Left ventricle myocardium inferior (tissue), 1 donor: ENCODE results near the gene CMIP. TPM values are rescaled to one million over a fixed set of nuclear protein-coding genes. Genes with fewer than 3 reads are reported as not detected.

ENCODE experiments used
- DNase-seq: peaks from one replicate; pipeline ENCODE4 v3.0.0-alpha.2; 2020
- H3K27ac ChIP-seq: fragments of 200-600 bp; replicated peaks from 2 replicates; pipeline ENCODE4 v1.8.0; 2021
- H3K27me3 ChIP-seq: fragments of 200-600 bp; 2 replicates; pipeline ENCODE4 v1.8.0; 2021; ENCODE audit warnings: low read depth
- H3K36me3 ChIP-seq: fragments of 200-600 bp; 2 replicates; pipeline ENCODE4 v1.8.0; 2021
- H3K4me1 ChIP-seq: fragments of 200-600 bp; 2 replicates; pipeline ENCODE4 v1.8.0; 2021
- H3K4me3 ChIP-seq: fragments of 200-600 bp; 2 replicates; pipeline ENCODE4 v1.8.0; 2021; ENCODE audit warnings: mild to moderate bottlenecking, moderate library complexity
- H3K9me3 ChIP-seq: fragments of 200-600 bp; replicated peaks from 2 replicates; pipeline ENCODE4 v1.8.0; 2021
- CTCF ChIP-seq: fragments of 200-600 bp; IDR thresholded peaks from 2 replicates; pipeline ENCODE4 v1.8.0; 2021; ENCODE audit warnings: antibody characterized with exemption, mild to moderate bottlenecking, borderline replicate concordance
- intact Hi-C: fragments of 100-400 bp; cut with micrococcal nuclease; formaldehyde crosslinking; loops from one replicate; pipeline ENCODE4 v1.11.0; 2022
- total RNA-seq: library from RNA; stranded (reverse); fragmentation: NEBNext Ultra II Directional; extraction: Animal tissue kit (Norgen Biotek cat#: 25700); gene quantifications from one replicate; pipeline ENCODE4 v1.2.1, GENCODE V29; 2021
- donor health status: DM: no; HTN: yes; CAD: no; lungs with severe emphysema.

CMIP gene
- total RNA-seq, 1 donor from 2014 or later = 11.2 TPM

- no peak for DNase-seq
- no peaks in the 10 kb centered on the region for H3K36me3 ChIP-seq
- H3K27ac ChIP-seq = no peak overlapping the region
- no peaks in the 10 kb centered on the region for H3K9me3 ChIP-seq
- H3K4me1 ChIP-seq = peaks cover 25% of the 10 kb centered on the region
- H3K4me3 ChIP-seq = no peak overlapping the region
- no peak for TF ChIP-seq CTCF
- no peaks in the 10 kb centered on the region for H3K27me3 ChIP-seq
- intact Hi-C loops = no loop called here
These were observed 95.3 kb downstream of the CMIP start for GRCh38 chr16:81539759-81540472.

- Histone ChIP-seq H3K27me3 (no peaks in the 10 kb centered on the region), H3K9me3 (no peaks in the 10 kb centered on the region), H3K27ac (no peak overlapping the region), H3K4me3 (no peak overlapping the region), H3K36me3 (no peaks in the 10 kb centered on the region), H3K4me1 (peaks cover 25% of the 10 kb centered on the region)
- TF ChIP-seq CTCF = no peak
- no peak for DNase-seq
- intact Hi-C loops = no loop called here
These were observed 96.7 kb downstream of the CMIP start for GRCh38 chr16:81541314-81541713.

- H3K4me3 ChIP-seq = no peak overlapping the region
- H3K4me1 ChIP-seq = peaks cover 28% of the 10 kb centered on the region
- TF ChIP-seq CTCF = no peak
- no peak for DNase-seq
- no peaks in the 10 kb centered on the region for H3K36me3 ChIP-seq
- intact Hi-C loops = no loop called here
- H3K9me3 ChIP-seq = no peaks in the 10 kb centered on the region
- H3K27me3 ChIP-seq = no peaks in the 10 kb centered on the region
- H3K27ac ChIP-seq = no peak overlapping the region
These were observed 98.3 kb downstream of the CMIP start for GRCh38 chr16:81542609-81543570.

- Histone ChIP-seq H3K4me3 (no peak overlapping the region), H3K36me3 (no peaks in the 10 kb centered on the region), H3K27ac (no peak overlapping the region), H3K4me1 (peaks cover 32% of the 10 kb centered on the region), H3K27me3 (no peaks in the 10 kb centered on the region), H3K9me3 (no peaks in the 10 kb centered on the region)
- intact Hi-C loops = no loop called here
- no peak for DNase-seq
- no peak for TF ChIP-seq CTCF
These were observed 99.0 kb downstream of the CMIP start for GRCh38 chr16:81543571-81543970.

GRCh38 chr16:81544261-81544660 lies 99.7 kb downstream of the CMIP start:
- TF ChIP-seq CTCF = no peak
- peaks cover 38% of the 10 kb centered on the region for H3K4me1 ChIP-seq

More at GRCh38 chr16:81544261-81544660, 99.7 kb downstream of the CMIP start:
- no peaks in the 10 kb centered on the region for H3K9me3 ChIP-seq
- no peak for DNase-seq
- intact Hi-C loops = no loop called here
- H3K4me3 ChIP-seq = no peak overlapping the region
- H3K27ac ChIP-seq = no peak overlapping the region
- H3K27me3 ChIP-seq = no peaks in the 10 kb centered on the region
- H3K36me3 ChIP-seq = no peaks in the 10 kb centered on the region
